WTC11 (cell line): Measurements from ENCODE around the gene ZNF800. TPM values are rescaled to one million over a fixed set of nuclear protein-coding genes. Genes with fewer than 3 reads are reported as not detected.

ENCODE experiments used
- ATAC-seq: fragments of 200-7000 bp; cut with Tn5 transposase; 2 replicates; pipeline ENCODE4 v1.10.0; 2021; ENCODE audit warnings: mild to moderate bottlenecking, moderate library complexity
- CTCF ChIA-PET: fragments of 300-600 bp; sonication (Branson Sonifier 250); formaldehyde crosslinking; loops from one replicate; lab custom pipeline; 2021; ENCODE audit warnings: antibody characterized with exemption; lab: Charles Lee
- POLR2A ChIA-PET: fragments of 350-600 bp; sonication (Branson Sonifier 250); formaldehyde crosslinking; loops from one replicate; lab custom pipeline; 2021; ENCODE audit warnings: antibody characterized with exemption; lab: Charles Lee
- DNase-seq: peaks from one replicate; pipeline ENCODE4 v3.0.0; 2021; ENCODE audit warnings: low spot score
- H3K27ac Mint-ChIP-seq: 2 replicates; pipeline ENCODE4 v1.8.0; 2021; ENCODE audit warnings: mixed read lengths
- H3K27me3 Mint-ChIP-seq: 2 replicates; pipeline ENCODE4 v1.8.0; 2021; ENCODE audit warnings: low read depth, mild to moderate bottlenecking, moderate library complexity, mixed read lengths
- H3K36me3 Mint-ChIP-seq: 2 replicates; pipeline ENCODE4 v1.8.0; 2021; ENCODE audit warnings: mixed read lengths
- H3K4me1 Mint-ChIP-seq: 2 replicates; pipeline ENCODE4 v1.8.0; 2022; ENCODE audit warnings: mixed read lengths
- H3K4me3 Mint-ChIP-seq: 2 replicates; pipeline ENCODE4 v1.8.0; 2021; ENCODE audit warnings: mild to moderate bottlenecking, moderate library complexity, mixed read lengths
- H3K9me3 Mint-ChIP-seq: 2 replicates; pipeline ENCODE4 v1.8.0; 2021; ENCODE audit warnings: mixed read lengths
- ELF4 ChIP-seq: sonication (generic); formaldehyde crosslinking; IDR thresholded peaks from 2 replicates; pipeline ENCODE4 v1.8.1; 2022; ENCODE audit warnings: low read depth, mild to moderate bottlenecking, moderate library complexity, missing genetic modification reagents
- ETV6 ChIP-seq: sonication (generic); formaldehyde crosslinking; IDR thresholded peaks from 2 replicates; pipeline ENCODE4 v1.8.1; 2022; ENCODE audit warnings: mild to moderate bottlenecking, missing genetic modification reagents
- FOXP1 ChIP-seq: sonication (generic); formaldehyde crosslinking; IDR thresholded peaks from 2 replicates; pipeline ENCODE4 v1.8.0; 2022; ENCODE audit warnings: missing genetic modification reagents, mild to moderate bottlenecking, moderate library complexity, borderline replicate concordance
- GTF2I ChIP-seq: fragments of 250-450 bp; sonication (Bioruptor Pico); conservative IDR thresholded peaks from 2 replicates; pipeline ENCODE4 v1.4.0; 2021; ENCODE audit warnings: mild to moderate bottlenecking
- MXD4 ChIP-seq: fragments of 250-450 bp; sonication (Bioruptor Pico); IDR thresholded peaks from 2 replicates; pipeline ENCODE4 v1.8.0; 2021; ENCODE audit warnings: mild to moderate bottlenecking, moderate library complexity, borderline replicate concordance
- NR3C1 ChIP-seq: sonication (generic); formaldehyde crosslinking; conservative IDR thresholded peaks from 2 replicates; pipeline ENCODE4 v1.8.1; 2023; ENCODE audit warnings: low read depth, mild to moderate bottlenecking, missing genetic modification reagents
- RELA ChIP-seq: sonication (generic); formaldehyde crosslinking; IDR thresholded peaks from 2 replicates; pipeline ENCODE4 v1.8.1; 2022; ENCODE audit warnings: missing genetic modification reagents, mild to moderate bottlenecking, borderline replicate concordance
- TCF7 ChIP-seq: sonication (generic); formaldehyde crosslinking; IDR thresholded peaks from 2 replicates; pipeline ENCODE4 v1.8.0; 2022; ENCODE audit warnings: mild to moderate bottlenecking, low read depth, missing genetic modification reagents, moderate library complexity
- TEAD1 ChIP-seq: sonication (generic); formaldehyde crosslinking; IDR thresholded peaks from 2 replicates; pipeline ENCODE4 v1.8.0; 2022; ENCODE audit warnings: mild to moderate bottlenecking, missing genetic modification reagents
- TEAD4 ChIP-seq: sonication (generic); formaldehyde crosslinking; IDR thresholded peaks from 2 replicates; pipeline ENCODE4 v1.8.0; 2022; ENCODE audit warnings: mild to moderate bottlenecking, missing genetic modification reagents
- TP53 ChIP-seq: sonication (generic); formaldehyde crosslinking; IDR thresholded peaks from 2 replicates; pipeline ENCODE4 v1.8.1; 2023; ENCODE audit warnings: mild to moderate bottlenecking, missing genetic modification reagents
- ZNF219 ChIP-seq: sonication (generic); formaldehyde crosslinking; IDR thresholded peaks from 2 replicates; pipeline ENCODE4 v1.8.0; 2023; ENCODE audit warnings: missing genetic modification reagents, mild to moderate bottlenecking, borderline replicate concordance
- total RNA-seq: library from RNA; stranded (reverse); gene quantifications from 3 replicates; pipeline ENCODE4 v1.2.3, GENCODE V29; 2021
- TF ChIP-seq, protein P1 (sequence below): sonication (generic); formaldehyde crosslinking; conservative IDR thresholded peaks from 2 replicates; pipeline ENCODE4 v1.8.1; 2022; ENCODE audit warnings: mild to moderate bottlenecking, missing genetic modification reagents
- TF ChIP-seq, protein P2 (sequence below): sonication (generic); formaldehyde crosslinking; IDR thresholded peaks from 2 replicates; pipeline ENCODE4 v1.8.1; 2022; ENCODE audit warnings: low read depth, missing genetic modification reagents, borderline replicate concordance
- TF ChIP-seq, protein P3 (sequence below): fragments of 200-600 bp; IDR thresholded peaks from 2 replicates; pipeline ENCODE4 v1.8.0; 2022; ENCODE audit warnings: antibody characterized with exemption
- TF ChIP-seq, protein P4 (sequence below): fragments of 250-450 bp; sonication (Bioruptor Pico); IDR thresholded peaks from 2 replicates; pipeline ENCODE4 v1.9.0; 2021; ENCODE audit warnings: mild to moderate bottlenecking
- TF ChIP-seq, protein P5 (sequence below): fragments of 250-450 bp; sonication (Bioruptor Pico); conservative IDR thresholded peaks from 2 replicates; pipeline ENCODE4 v1.9.0; 2021; ENCODE audit warnings: mild to moderate bottlenecking
- TF ChIP-seq, protein P6 (sequence below): sonication (generic); formaldehyde crosslinking; IDR thresholded peaks from 2 replicates; pipeline ENCODE4 v1.8.1; 2023; ENCODE audit warnings: mild to moderate bottlenecking, missing genetic modification reagents, moderate library complexity
- TF ChIP-seq, protein P7 (sequence below): sonication (generic); formaldehyde crosslinking; conservative IDR thresholded peaks from 2 replicates; pipeline ENCODE4 v1.8.1; 2023; ENCODE audit warnings: mild to moderate bottlenecking, low read depth, missing genetic modification reagents, moderate library complexity
- TF ChIP-seq, protein P8 (sequence below): sonication (generic); formaldehyde crosslinking; IDR thresholded peaks from 2 replicates; pipeline ENCODE4 v1.8.0; 2023; ENCODE audit warnings: mild to moderate bottlenecking, missing genetic modification reagents

Gene ZNF800
- total RNA-seq, 1 experiment from 2014 or later, result 5.7 TPM

DNA sequence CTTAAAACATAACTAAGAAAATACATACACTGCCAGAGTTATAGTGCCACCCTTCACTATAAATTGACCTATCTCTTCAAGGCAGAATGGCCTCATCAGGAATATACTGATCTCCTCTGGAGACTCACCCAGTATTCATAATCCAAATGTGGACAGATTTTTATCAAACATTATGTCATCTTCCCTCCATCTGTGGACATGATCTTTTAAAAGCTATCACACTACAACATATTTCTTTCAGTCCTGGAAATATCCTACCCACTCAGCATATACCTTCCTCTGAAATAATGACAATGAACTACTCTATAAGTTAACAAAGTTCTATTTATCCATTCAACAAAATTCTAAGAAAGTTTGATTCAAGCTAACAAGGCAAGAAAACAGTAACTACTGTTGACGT is 3.2 kb downstream of the ZNF800 start:
- TF ChIP-seq ZNF219 (CRISPR knock-in tag) (no peak), NR3C1 (CRISPR knock-in tag) (no peak), RELA (CRISPR knock-in tag) (no peak), ETV6 (CRISPR knock-in tag) (no peak), TEAD1 (CRISPR knock-in tag) (no peak), MXD4 (CRISPR knock-in tag) (no peak)
- TF ChIP-seq, protein P1, sequence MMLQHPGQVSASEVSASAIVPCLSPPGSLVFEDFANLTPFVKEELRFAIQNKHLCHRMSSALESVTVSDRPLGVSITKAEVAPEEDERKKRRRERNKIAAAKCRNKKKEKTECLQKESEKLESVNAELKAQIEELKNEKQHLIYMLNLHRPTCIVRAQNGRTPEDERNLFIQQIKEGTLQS (CRISPR knock-in tag), result no peak
- TF ChIP-seq, protein P2, sequence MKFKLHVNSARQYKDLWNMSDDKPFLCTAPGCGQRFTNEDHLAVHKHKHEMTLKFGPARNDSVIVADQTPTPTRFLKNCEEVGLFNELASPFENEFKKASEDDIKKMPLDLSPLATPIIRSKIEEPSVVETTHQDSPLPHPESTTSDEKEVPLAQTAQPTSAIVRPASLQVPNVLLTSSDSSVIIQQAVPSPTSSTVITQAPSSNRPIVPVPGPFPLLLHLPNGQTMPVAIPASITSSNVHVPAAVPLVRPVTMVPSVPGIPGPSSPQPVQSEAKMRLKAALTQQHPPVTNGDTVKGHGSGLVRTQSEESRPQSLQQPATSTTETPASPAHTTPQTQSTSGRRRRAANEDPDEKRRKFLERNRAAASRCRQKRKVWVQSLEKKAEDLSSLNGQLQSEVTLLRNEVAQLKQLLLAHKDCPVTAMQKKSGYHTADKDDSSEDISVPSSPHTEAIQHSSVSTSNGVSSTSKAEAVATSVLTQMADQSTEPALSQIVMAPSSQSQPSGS (CRISPR knock-in tag), result no peak
- TF ChIP-seq, protein P3, sequence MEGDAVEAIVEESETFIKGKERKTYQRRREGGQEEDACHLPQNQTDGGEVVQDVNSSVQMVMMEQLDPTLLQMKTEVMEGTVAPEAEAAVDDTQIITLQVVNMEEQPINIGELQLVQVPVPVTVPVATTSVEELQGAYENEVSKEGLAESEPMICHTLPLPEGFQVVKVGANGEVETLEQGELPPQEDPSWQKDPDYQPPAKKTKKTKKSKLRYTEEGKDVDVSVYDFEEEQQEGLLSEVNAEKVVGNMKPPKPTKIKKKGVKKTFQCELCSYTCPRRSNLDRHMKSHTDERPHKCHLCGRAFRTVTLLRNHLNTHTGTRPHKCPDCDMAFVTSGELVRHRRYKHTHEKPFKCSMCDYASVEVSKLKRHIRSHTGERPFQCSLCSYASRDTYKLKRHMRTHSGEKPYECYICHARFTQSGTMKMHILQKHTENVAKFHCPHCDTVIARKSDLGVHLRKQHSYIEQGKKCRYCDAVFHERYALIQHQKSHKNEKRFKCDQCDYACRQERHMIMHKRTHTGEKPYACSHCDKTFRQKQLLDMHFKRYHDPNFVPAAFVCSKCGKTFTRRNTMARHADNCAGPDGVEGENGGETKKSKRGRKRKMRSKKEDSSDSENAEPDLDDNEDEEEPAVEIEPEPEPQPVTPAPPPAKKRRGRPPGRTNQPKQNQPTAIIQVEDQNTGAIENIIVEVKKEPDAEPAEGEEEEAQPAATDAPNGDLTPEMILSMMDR, result no peak
- TF ChIP-seq, protein P4, sequence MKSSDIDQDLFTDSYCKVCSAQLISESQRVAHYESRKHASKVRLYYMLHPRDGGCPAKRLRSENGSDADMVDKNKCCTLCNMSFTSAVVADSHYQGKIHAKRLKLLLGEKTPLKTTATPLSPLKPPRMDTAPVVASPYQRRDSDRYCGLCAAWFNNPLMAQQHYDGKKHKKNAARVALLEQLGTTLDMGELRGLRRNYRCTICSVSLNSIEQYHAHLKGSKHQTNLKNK (CRISPR knock-in tag), result no peak
- TF ChIP-seq, protein P5, sequence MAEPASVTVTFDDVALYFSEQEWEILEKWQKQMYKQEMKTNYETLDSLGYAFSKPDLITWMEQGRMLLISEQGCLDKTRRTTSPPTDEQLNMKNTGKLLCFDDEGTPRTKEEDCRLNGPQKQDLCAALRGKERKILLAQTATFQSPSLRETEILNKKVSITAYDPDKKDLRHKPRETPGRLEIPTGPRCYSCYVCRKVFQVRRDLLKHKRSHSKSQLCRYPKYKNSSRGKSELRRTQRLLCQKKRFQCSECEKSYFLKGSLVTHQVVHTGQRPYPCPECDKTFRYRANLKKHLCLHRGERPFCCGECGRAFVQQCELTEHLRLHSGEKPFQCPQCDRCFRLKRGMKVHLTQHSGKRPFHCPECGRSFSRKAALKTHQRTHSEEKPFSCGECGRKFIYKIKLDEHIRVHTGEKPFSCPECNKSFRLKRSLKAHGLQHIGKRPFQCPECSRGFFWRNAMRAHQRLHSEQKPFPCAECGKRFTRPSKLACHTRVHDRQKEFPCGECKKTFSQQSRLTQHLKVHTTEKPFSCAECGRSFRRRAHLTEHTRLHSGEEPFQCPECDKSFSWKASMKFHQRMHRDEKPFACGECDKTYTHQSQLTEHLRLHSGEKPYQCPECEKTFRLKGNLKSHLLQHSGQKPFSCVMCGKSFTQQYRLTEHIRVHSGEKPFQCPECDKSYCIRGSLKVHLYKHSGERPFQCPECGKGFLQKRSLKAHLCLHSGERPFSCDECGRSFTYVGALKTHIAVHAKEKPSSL (CRISPR knock-in tag), result no peak
- TF ChIP-seq, protein P6, sequence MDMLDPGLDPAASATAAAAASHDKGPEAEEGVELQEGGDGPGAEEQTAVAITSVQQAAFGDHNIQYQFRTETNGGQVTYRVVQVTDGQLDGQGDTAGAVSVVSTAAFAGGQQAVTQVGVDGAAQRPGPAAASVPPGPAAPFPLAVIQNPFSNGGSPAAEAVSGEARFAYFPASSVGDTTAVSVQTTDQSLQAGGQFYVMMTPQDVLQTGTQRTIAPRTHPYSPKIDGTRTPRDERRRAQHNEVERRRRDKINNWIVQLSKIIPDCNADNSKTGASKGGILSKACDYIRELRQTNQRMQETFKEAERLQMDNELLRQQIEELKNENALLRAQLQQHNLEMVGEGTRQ, result no peak
- peaks cover 4% of the 10 kb centered on the region; the same call in 1 of the 2 replicates for H3K36me3 Mint-ChIP-seq
- no peaks in the 10 kb centered on the region for H3K9me3 Mint-ChIP-seq
- H3K4me1 Mint-ChIP-seq, result peaks cover 12% of the 10 kb centered on the region
- CTCF ChIA-PET, result no interaction called here
- DNase-seq, result no peak
- POLR2A ChIA-PET, result no interaction called here
- no peak overlapping the region for H3K27ac Mint-ChIP-seq
- H3K27me3 Mint-ChIP-seq, result peaks cover 37% of the 10 kb centered on the region
- no peak overlapping the region for H3K4me3 Mint-ChIP-seq
- ATAC-seq, result no peak

DNA sequence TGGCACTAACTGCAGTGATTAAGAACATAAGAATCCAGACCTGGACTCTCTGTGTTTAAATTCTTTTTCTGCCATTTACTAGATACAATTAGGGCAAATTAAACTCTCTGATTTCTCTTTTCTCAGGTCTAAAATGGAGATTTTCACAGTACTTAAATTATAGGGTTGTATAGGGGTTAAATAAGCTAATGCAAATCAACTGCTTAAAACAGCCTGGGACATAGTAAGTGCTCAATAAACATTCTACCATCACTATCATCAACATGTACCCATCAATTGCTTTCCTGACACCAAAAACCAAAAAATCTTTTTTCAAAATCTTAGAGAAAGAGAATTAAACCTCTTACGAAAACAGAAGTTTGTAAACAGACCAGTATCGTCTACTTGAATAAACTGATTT is 4.5 kb downstream of the ZNF800 start:
- CTCF ChIA-PET, result interaction anchor here (1.4 kb wide), 1 partner anchor 40 kb away, joined by 3 read pairs; no protein-coding TSS in a partner anchor
- H3K27ac Mint-ChIP-seq, result no peak overlapping the region
- H3K27me3 Mint-ChIP-seq, result peaks cover 24% of the 10 kb centered on the region
- H3K4me3 Mint-ChIP-seq, result no peak overlapping the region
- peaks cover 4% of the 10 kb centered on the region; the same call in 1 of the 2 replicates for H3K36me3 Mint-ChIP-seq
- H3K9me3 Mint-ChIP-seq, result no peaks in the 10 kb centered on the region
- DNase-seq, result no peak
- ATAC-seq, result no peak
- peaks cover 15% of the 10 kb centered on the region for H3K4me1 Mint-ChIP-seq
- POLR2A ChIA-PET, result no interaction called here
- no peak for TF ChIP-seq GTF2I
- TF ChIP-seq ELF4 (CRISPR knock-in tag), result no peak
- no peak for TF ChIP-seq TEAD4
- TF ChIP-seq TP53 (CRISPR knock-in tag), result no peak
- no peak for TF ChIP-seq TCF7 (CRISPR knock-in tag)
- TF ChIP-seq, protein P5 (CRISPR knock-in tag), result no peak
- no peak for TF ChIP-seq FOXP1 (CRISPR knock-in tag)
- TF ChIP-seq, protein P7, sequence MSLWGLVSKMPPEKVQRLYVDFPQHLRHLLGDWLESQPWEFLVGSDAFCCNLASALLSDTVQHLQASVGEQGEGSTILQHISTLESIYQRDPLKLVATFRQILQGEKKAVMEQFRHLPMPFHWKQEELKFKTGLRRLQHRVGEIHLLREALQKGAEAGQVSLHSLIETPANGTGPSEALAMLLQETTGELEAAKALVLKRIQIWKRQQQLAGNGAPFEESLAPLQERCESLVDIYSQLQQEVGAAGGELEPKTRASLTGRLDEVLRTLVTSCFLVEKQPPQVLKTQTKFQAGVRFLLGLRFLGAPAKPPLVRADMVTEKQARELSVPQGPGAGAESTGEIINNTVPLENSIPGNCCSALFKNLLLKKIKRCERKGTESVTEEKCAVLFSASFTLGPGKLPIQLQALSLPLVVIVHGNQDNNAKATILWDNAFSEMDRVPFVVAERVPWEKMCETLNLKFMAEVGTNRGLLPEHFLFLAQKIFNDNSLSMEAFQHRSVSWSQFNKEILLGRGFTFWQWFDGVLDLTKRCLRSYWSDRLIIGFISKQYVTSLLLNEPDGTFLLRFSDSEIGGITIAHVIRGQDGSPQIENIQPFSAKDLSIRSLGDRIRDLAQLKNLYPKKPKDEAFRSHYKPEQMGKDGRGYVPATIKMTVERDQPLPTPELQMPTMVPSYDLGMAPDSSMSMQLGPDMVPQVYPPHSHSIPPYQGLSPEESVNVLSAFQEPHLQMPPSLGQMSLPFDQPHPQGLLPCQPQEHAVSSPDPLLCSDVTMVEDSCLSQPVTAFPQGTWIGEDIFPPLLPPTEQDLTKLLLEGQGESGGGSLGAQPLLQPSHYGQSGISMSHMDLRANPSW (CRISPR knock-in tag), result no peak
- TF ChIP-seq, protein P8, sequence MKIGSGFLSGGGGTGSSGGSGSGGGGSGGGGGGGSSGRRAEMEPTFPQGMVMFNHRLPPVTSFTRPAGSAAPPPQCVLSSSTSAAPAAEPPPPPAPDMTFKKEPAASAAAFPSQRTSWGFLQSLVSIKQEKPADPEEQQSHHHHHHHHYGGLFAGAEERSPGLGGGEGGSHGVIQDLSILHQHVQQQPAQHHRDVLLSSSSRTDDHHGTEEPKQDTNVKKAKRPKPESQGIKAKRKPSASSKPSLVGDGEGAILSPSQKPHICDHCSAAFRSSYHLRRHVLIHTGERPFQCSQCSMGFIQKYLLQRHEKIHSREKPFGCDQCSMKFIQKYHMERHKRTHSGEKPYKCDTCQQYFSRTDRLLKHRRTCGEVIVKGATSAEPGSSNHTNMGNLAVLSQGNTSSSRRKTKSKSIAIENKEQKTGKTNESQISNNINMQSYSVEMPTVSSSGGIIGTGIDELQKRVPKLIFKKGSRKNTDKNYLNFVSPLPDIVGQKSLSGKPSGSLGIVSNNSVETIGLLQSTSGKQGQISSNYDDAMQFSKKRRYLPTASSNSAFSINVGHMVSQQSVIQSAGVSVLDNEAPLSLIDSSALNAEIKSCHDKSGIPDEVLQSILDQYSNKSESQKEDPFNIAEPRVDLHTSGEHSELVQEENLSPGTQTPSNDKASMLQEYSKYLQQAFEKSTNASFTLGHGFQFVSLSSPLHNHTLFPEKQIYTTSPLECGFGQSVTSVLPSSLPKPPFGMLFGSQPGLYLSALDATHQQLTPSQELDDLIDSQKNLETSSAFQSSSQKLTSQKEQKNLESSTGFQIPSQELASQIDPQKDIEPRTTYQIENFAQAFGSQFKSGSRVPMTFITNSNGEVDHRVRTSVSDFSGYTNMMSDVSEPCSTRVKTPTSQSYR (CRISPR knock-in tag), result no peak
